Measurements from ENCODE around the gene SPTLC3.
"Not testable (repeated sequence)": the region's sequence is repeated elsewhere in the genome, so short reads cannot be mapped to it uniquely, and the experiment has no call there.

Gene SPTLC3

GRCh38 chr20:12976720-12977309, 32.0 kb upstream of the SPTLC3 start:
- TF ChIP-seq, protein P1, sequence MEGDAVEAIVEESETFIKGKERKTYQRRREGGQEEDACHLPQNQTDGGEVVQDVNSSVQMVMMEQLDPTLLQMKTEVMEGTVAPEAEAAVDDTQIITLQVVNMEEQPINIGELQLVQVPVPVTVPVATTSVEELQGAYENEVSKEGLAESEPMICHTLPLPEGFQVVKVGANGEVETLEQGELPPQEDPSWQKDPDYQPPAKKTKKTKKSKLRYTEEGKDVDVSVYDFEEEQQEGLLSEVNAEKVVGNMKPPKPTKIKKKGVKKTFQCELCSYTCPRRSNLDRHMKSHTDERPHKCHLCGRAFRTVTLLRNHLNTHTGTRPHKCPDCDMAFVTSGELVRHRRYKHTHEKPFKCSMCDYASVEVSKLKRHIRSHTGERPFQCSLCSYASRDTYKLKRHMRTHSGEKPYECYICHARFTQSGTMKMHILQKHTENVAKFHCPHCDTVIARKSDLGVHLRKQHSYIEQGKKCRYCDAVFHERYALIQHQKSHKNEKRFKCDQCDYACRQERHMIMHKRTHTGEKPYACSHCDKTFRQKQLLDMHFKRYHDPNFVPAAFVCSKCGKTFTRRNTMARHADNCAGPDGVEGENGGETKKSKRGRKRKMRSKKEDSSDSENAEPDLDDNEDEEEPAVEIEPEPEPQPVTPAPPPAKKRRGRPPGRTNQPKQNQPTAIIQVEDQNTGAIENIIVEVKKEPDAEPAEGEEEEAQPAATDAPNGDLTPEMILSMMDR (IDR thresholded peaks at IDR 0.05; ENCODE audit: borderline replicate concordance, insufficient read depth, low read depth, low read length): no peak
- H3K4me3 ChIP-seq (ENCODE audit: low read depth, low read length): no peak overlapping the region

- TF ChIP-seq, protein P1 (IDR thresholded peaks at IDR 0.05; ENCODE audit: borderline replicate concordance, insufficient read depth, low read depth, low read length): no peak
- no peak overlapping the region for H3K4me3 ChIP-seq (ENCODE audit: low read depth, low read length)
Observed at GRCh38 chr20:12977328-12978125, 31.2 kb upstream of the SPTLC3 start.

DNA sequence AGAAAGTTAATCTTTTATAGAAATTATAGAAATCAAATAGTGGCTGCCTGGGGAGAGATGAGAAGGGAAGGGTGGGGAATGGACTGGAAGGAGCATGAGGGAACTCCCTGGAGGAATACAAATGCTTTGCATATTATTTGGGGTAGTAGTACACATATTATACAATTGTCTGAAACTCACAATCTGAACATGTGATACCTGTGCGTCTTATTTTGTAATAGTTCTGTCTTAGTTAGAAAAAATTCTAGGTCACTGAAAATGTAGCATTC, 30.7 kb upstream of the SPTLC3 start:
- no peak overlapping the region for H3K4me3 ChIP-seq (ENCODE audit: low read depth, low read length)
- TF ChIP-seq, protein P1 (IDR thresholded peaks at IDR 0.05; ENCODE audit: borderline replicate concordance, insufficient read depth, low read depth, low read length): no peak

- TF ChIP-seq, protein P1 (IDR thresholded peaks at IDR 0.05; ENCODE audit: borderline replicate concordance, insufficient read depth, low read depth, low read length): no peak
- no peak overlapping the region for H3K4me3 ChIP-seq (ENCODE audit: low read depth, low read length)
Observed at GRCh38 chr20:12978613-12979495, 29.9 kb upstream of the SPTLC3 start.

- not testable (repeated sequence) for H3K4me3 ChIP-seq (ENCODE audit: low read depth, low read length)
Observed at GRCh38 chr20:12979713-12980112, 29.1 kb upstream of the SPTLC3 start.

DNA sequence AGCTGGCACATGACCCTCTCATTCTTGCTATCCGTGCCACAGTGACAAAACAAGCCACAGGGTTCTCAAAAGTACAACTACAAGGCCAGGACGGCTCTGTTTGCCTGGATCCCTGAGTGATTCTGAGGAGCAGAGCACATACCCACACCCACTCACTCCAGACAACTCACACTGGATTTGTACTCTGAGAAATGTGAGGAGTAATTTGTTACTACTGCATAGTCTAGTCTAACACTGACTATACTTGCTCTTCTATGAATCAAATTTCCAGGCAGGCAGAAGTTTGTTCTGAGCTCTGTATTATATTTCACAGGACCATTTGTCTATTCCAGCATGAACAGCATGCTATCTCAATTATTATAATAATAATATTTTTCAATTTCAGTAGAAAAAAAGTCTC, 26.7 kb upstream of the SPTLC3 start:
- TF ChIP-seq, protein P1 (IDR thresholded peaks at IDR 0.05; ENCODE audit: borderline replicate concordance, insufficient read depth, low read depth, low read length): no peak
- no peak overlapping the region for H3K4me3 ChIP-seq (ENCODE audit: low read depth, low read length)

- TF ChIP-seq, protein P1 (IDR thresholded peaks at IDR 0.05; ENCODE audit: borderline replicate concordance, insufficient read depth, low read depth, low read length): no peak
- H3K4me3 ChIP-seq (ENCODE audit: low read depth, low read length): no peak overlapping the region
Observed at GRCh38 chr20:12984069-12984765, 24.6 kb upstream of the SPTLC3 start.

Measured in GM12875 (cell line).